Fibroblast of skin of back (primary cell): ENCODE data around the gene SESTD1.

Source experiments
- DNase-seq: peaks from one replicate; pipeline ENCODE4 v3.0.0-alpha.2; 2013

SESTD1 gene

DNA sequence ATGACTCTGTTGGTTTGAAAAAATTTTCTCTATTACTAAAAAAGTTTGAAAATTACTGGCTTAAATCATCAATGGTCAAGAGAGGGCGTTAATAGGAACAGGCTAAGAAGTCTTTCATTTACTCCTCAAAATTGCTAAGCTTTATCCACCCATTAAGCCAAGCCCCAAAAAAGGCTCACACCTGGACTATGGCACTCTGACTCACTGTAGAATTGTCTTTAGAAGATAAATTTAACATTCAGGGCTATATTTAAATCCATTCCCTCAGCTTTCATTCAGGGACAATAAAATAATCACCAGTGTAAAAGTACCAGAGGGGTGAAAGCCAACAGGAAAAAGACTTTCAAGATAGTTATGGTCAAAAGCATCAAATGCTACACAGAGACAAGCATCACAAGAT, 80.0 kb downstream of the SESTD1 start:
- no peak for DNase-seq

- no peak for DNase-seq
These were observed 83.6 kb downstream of the SESTD1 start for GRCh38 chr2:179181002-179181401.

- DNase-seq: no peak
These were observed 84.4 kb downstream of the SESTD1 start for GRCh38 chr2:179180242-179180641.

- DNase-seq: no peak
These were observed 84.9 kb downstream of the SESTD1 start for GRCh38 chr2:179179719-179180118.

DNA sequence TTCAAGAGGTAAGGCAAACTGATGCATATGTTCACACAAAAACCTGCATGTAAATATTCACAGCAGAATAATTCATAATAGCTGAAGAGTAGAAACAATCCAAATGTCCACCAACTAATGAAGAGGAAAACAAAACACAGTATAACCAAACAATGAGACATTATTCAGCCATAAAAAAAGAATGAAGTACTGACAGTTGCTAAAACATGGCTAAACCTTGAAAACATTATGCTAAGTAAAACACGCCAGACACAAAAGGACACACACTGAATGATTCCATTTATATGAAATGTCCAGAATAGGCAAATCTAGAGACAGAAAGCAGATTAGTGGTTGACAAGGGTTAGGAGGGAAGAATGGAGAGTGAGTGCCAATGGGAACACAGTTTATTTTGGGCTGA, 86.9 kb downstream of the SESTD1 start:
- DNase-seq: no peak

GRCh38 chr2:179174240-179174639, 90.4 kb downstream of the SESTD1 start:
- no peak for DNase-seq

DNA sequence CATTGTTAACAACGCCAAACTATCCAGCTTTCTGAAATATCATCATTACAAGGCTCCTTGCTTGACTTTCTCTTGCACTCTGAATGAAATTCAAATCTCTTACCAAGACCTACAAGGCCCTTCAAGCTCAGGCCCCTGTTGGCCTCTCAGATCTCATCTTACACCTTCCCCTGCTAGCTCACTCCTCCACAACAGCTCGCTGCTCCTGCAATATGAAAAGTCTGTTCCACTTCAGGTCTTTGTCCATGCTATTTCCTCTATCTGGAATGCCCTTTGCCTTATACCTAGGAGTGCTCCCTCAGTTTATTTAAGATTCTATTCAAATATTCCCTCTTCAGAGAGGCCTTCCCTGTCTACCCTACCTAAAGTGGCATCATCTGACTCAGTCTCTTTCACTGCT, 91.7 kb downstream of the SESTD1 start:
- no peak for DNase-seq

- DNase-seq: no peak
These were observed 93.3 kb downstream of the SESTD1 start for GRCh38 chr2:179171371-179171770.

DNA sequence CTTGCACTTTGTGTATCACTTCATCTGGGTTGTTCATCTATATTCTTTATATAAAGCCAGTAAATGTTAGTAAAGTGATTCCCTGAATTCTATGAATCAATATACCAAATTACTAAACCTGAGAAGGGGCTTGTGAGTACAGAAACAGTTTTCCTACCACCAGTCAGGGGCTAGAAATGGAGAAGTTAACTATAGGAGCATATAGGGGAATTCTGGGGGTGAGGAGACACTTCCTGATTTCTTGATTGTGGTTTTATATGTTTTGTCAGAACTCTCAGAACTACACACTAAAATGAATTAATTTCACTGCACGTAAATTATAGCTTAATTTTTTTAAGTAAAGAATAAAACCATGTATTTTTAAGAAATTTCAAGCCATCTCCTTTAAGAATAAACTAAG, 93.7 kb downstream of the SESTD1 start:
- no peak for DNase-seq

- no peak for DNase-seq
These were observed 99.2 kb downstream of the SESTD1 start for GRCh38 chr2:179165356-179166000.

- DNase-seq: no peak
These were observed 123.4 kb downstream of the SESTD1 start for GRCh38 chr2:179141206-179141605.

DNA sequence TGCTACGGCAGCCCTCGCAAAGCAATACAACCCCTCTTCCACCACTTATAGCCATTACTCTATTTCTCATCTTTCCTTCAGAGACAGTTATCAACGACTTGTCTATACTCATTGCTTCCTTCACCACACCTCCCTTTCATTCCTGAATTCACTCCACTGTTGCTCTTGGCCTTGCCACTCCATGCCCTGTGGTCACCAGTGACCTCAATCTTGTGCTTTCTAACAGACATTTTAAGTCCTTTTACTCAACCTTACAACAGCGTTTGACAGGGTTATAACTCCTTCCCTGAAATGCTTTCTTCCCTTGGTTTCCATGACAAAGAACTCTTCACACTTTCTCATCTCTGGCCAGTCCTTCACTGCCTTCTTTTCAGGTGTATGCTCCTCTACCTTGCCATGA, 124.1 kb downstream of the SESTD1 start:
- no peak for DNase-seq

DNA sequence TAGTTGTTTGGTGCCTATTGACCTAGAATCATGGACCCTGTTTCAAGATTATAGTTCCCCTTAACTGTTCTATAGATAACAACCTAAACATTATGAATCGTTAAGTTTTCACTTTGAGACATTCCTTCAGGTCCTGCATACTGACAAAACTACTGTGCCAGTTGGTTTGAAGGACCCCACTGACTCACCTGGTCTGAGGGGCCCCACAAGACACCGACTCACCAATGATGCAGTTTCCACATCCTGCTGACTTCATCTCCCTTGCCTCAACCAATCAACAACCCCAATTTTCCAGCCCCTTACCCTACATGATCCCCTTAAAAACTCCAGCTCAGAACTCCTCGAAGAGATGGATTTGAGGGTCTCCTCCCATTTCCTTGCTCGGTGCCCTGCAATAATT, 125.1 kb downstream of the SESTD1 start:
- DNase-seq: no peak

DNA sequence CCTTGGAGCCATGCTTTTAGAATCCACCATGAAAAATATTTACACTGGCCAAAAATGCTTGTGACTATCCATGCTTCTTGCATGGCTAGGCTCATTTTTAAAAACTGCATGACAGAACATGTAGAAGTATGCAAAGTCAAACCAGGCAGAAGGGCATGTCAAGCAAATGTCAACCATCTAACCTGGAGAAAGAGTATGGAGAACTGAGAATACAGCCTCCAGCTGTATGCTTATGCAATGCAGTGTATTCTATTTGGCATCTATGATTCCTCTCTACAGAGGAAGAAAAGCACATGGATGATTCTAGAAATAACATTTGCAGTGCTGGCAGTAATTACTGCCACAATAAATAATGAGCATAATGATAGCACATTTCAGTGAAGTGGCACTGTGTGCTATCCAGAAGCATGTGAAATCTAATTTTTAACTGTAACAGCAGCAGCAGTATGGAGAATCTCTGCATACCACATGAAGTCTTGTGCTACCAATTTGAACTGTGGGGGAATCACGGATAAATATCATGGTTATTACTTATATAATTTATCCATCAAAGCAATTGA, 127.4 kb downstream of the SESTD1 start:
- DNase-seq: no peak

- DNase-seq: no peak
These were observed 131.6 kb downstream of the SESTD1 start for GRCh38 chr2:179133016-179133415.

- DNase-seq: no peak
These were observed 132.6 kb downstream of the SESTD1 start for GRCh38 chr2:179132076-179132475.

- DNase-seq: no peak
These were observed 134.1 kb downstream of the SESTD1 start for GRCh38 chr2:179130560-179130959.

DNA sequence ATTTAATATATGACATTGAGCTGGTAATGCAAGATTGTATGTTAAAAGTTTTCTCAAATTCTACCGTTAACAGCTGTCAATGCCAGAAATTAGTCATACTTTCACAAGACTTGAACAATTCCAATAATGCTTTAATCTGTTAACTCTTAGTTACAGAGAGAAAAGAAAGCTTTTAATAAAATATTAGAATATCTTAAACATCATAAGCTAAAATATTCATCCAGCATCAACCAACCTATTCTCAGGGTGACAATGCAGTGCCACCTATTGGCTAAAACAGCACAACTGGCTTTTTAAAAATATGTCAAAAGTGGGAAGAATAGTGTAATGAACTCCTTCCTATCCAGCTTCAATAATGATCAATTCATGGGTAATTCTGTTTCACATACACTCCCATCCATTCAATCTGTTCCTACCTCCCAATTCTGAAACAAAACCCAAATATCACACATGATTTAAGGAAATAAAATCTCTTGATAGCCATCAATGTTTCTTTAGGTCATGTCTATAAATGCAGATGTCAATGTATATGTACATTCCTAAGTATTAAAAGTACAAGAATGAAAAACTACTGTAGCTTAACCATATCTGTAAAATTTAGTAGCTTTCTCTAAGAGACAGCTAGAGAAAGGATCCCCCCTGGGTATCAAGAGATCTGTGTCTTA, 134.9 kb downstream of the SESTD1 start:
- DNase-seq: peak; percentile 13

- DNase-seq: no peak
These were observed 139.2 kb downstream of the SESTD1 start for GRCh38 chr2:179125404-179125803.

GRCh38 chr2:179124282-179124681, 140.3 kb downstream of the SESTD1 start:
- DNase-seq: no peak

- DNase-seq: no peak
These were observed 141.4 kb downstream of the SESTD1 start for GRCh38 chr2:179123272-179123662.

DNA sequence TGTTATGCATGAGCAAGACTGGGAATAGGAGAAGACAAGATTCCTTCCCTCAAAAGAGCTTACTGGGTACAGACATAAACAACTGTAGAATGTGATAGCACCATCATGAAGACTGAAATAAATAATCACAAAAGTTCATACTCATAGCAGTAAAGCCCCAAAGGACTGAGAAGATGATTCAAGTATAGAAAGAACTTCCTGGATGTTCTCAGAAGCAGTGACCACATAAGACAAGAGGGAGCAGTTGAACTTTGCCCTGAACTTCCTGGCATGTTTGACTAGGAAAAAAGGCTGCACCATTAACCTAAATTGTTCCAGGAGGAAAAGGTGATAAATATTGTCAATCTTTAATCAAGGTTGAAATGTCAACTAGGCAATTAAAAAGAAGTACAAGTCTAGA, 156.9 kb downstream of the SESTD1 start:
- DNase-seq: peak; percentile 26

GRCh38 chr2:179106676-179107428, 157.8 kb downstream of the SESTD1 start:
- peak; percentile 94 for DNase-seq

- no peak for DNase-seq
These were observed 158.3 kb downstream of the SESTD1 start for GRCh38 chr2:179106342-179106675.
